Heart left ventricle (tissue), 16 donors: ENCODE results near the gene CENPA. TPM values are rescaled to one million over a fixed set of nuclear protein-coding genes. Genes with fewer than 3 reads are reported as not detected.
A peak's percentile ranks its signal among the peaks of the same experiment; 100 is the strongest.
"Not testable (repeated sequence)": the region's sequence is repeated elsewhere in the genome, so short reads cannot be mapped to it uniquely, and the experiment has no call there.

ENCODE experiments used
- ATAC-seq, 4 donors: fragments of 200-7000 bp; cut with Tn5 transposase; one replicate each; pipeline ENCODE4 v1.9.1; 2020 to 2022; ENCODE audit warnings: moderate library complexity in 4 of 4, mild to moderate bottlenecking in 3 of 4, moderate number of reproducible peaks in 1 of 4
- DNase-seq, 5 donors: peaks; one replicate each; pipeline ENCODE4 v3.0.0-alpha.2; 2020
- H3K27ac ChIP-seq, 12 donors: fragments of 200-600 bp; sonication (generic) in 4 of 12; one replicate each; pipeline versions ENCODE4 v1.5.0 to v1.8.0; 2016 to 2022; ENCODE audit warnings: mild to moderate bottlenecking in 2 of 12
- H3K27me3 ChIP-seq, 9 donors: fragments of 200-600 bp; sonication (generic) in 2 of 9; one replicate each; pipeline versions ENCODE4 v1.5.1 to v1.8.0; 2016 to 2022; ENCODE audit warnings: mild to moderate bottlenecking in 3 of 9
- H3K36me3 ChIP-seq, 9 donors: fragments of 200-600 bp; sonication (generic) in 2 of 9; one replicate each; pipeline versions ENCODE4 v1.5.0 to v1.8.0; 2018 to 2022; ENCODE audit warnings: mild to moderate bottlenecking in 2 of 9
- H3K4me1 ChIP-seq, 12 donors: fragments of 200-600 bp; sonication (generic) in 4 of 12; one replicate each; pipeline versions ENCODE4 v1.5.0 to v1.8.0; 2016 to 2022; ENCODE audit warnings: mild to moderate bottlenecking in 3 of 12
- H3K4me3 ChIP-seq, 12 donors: fragments of 200-600 bp; sonication (generic) in 4 of 12; one replicate each; pipeline versions ENCODE4 v1.5.0 to v1.8.0; 2017 to 2022; ENCODE audit warnings: mild to moderate bottlenecking in 9 of 12, moderate library complexity in 4 of 12
- H3K9me3 ChIP-seq, 12 donors: fragments of 200-600 bp; sonication (generic) in 4 of 12; one replicate each; pipeline versions ENCODE4 v1.5.0 to v1.8.0; 2016 to 2022; ENCODE audit warnings: mild to moderate bottlenecking in 1 of 12
- POLR2A ChIP-seq, 2 donors: fragments of 450-650 bp; IDR thresholded peaks; one replicate each; pipeline ENCODE4 v1.6.1; 2017; ENCODE audit warnings: antibody characterized with exemption in 2 of 2, mild to moderate bottlenecking in 2 of 2, moderate library complexity in 2 of 2
- WGBS, 4 donors: extraction: QIAGEN DNeasy Blood & Tissue Kit in 2 of 4; methylation state at CpG; one replicate each; pipeline versions ENCODE4 v1.1.5 to v1.1.7; 2013 to 2018; 5-methylcytosine and 5-hydroxymethylcytosine counted together
- intact Hi-C, 10 donors: fragments of 100-400 bp; cut with DNase I; formaldehyde crosslinking; loops; one replicate each; pipeline versions ENCODE4 v1.11.1 to v1.14.2; 2022
- polyA plus RNA-seq, 2 donors: library from polyadenylated mRNA; stranded (reverse); fragments of 200-250 nt; gene quantifications; one replicate each; pipeline ENCODE4 v1.2.3, GENCODE V29; 2013
- total RNA-seq, 9 donors: library from RNA; depleted of rRNA in 2 of 9; stranded (reverse); fragments of >200 nt in 2 of 9; fragmentation: NEBNext Ultra II Directional in 3 of 9; extraction: Animal tissue kit (Norgen Biotek cat#: 25700) in 3 of 9; gene quantifications; one replicate each; pipeline versions ENCODE4 v1.1.0 to v1.2.4, GENCODE V29; 2016 to 2023
- TF ChIP-seq, protein P1 (sequence below), 12 donors: fragments of 200-600 bp; sonication (generic) in 4 of 12; IDR thresholded peaks; one replicate each; pipeline versions ENCODE4 v1.5.0 to v1.8.0; 2018 to 2022; ENCODE audit warnings: antibody characterized with exemption in 12 of 12, mild to moderate bottlenecking in 5 of 12
- donor health status: ischemic (EF 13 %, LVEDD 7.1; RV severe dilation, severe dysfunction).
- donor health status: healthy with polysubstance abuse.
- donor health status: DM: no; HTN: yes; CAD: no.
- donor health status: DM: no; HTN: no; CAD: no.
- donor health status: ischemic (EF 25% LVEDD 6.9; RV normal size, moderate dysfunction).
- donor health status: ischemic (EF 25% LVEDD 5.7; RV mildly dilated, moderate dysfunction).
- donor health status: healthy.
- donor health status: DM: yes; HTN: yes; CAD: no.
- donor health status: ischemic (EF 35%, LVEDD 5.7; RV mildly dilated, moderate dysfunction).
- donor health status: nonischemic (EF 11% LVEDD 7.7; RV severe dilation, severe dysfunction).
- donor health status: DM: yes; HTN: yes; CAD: no.
- donor health status: PGD.
- donor health status: ischemic (EF 29% LVEDD 5.4; RV normal size, mild dysfunction).
- donor health status: nonischemic (EF 23%, LVEDD 6.1; RV moderate dilation, normal function).

Gene CENPA
- total and polyA plus RNA-seq, 11 donors, result 0.25 to 26.8 (median 3.2) TPM; not detected in 1

- Histone ChIP-seq H3K27ac (no peak overlapping the region), H3K4me1 (peaks cover 0 to 3% (median 0%) of the 10 kb centered on the region in 12 donors), H3K4me3 (no peak overlapping the region), H3K9me3 (no peaks in the 10 kb centered on the region), H3K27me3 (no peaks in the 10 kb centered on the region), H3K36me3 (no peaks in the 10 kb centered on the region)
- DNase-seq (no peak), ATAC-seq (no peak)
- TF ChIP-seq, protein P1, sequence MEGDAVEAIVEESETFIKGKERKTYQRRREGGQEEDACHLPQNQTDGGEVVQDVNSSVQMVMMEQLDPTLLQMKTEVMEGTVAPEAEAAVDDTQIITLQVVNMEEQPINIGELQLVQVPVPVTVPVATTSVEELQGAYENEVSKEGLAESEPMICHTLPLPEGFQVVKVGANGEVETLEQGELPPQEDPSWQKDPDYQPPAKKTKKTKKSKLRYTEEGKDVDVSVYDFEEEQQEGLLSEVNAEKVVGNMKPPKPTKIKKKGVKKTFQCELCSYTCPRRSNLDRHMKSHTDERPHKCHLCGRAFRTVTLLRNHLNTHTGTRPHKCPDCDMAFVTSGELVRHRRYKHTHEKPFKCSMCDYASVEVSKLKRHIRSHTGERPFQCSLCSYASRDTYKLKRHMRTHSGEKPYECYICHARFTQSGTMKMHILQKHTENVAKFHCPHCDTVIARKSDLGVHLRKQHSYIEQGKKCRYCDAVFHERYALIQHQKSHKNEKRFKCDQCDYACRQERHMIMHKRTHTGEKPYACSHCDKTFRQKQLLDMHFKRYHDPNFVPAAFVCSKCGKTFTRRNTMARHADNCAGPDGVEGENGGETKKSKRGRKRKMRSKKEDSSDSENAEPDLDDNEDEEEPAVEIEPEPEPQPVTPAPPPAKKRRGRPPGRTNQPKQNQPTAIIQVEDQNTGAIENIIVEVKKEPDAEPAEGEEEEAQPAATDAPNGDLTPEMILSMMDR (IDR thresholded peaks at IDR 0.05), result no peak
- no peak for TF ChIP-seq POLR2A (IDR thresholded peaks at IDR 0.05)
- intact Hi-C loops, result loop anchor here in 1 of 10 donors (2.0 kb wide), 1 partner anchor 137 kb away; no protein-coding TSS in a partner anchor
- 80 to 92% (median 88%) methylated on average over 2 to 3 of the region's 3 CpGs for WGBS, 4 donors
Measured at GRCh38 chr2:26743852-26744251, 42.0 kb upstream of the CENPA start.

GRCh38 chr2:26744953-26745352, 40.9 kb upstream of the CENPA start:
- Histone ChIP-seq H3K4me3 (no peak overlapping the region), H3K4me1 (peaks cover 0 to 3% (median 0%) of the 10 kb centered on the region in 12 donors), H3K36me3 (no peaks in the 10 kb centered on the region), H3K27ac (no peak overlapping the region), H3K9me3 (no peaks in the 10 kb centered on the region), H3K27me3 (no peaks in the 10 kb centered on the region)
- 93 to 97% (median 95%) methylated on average over 3 of the region's 3 CpGs for WGBS, 4 donors
- DNase-seq (no peak), ATAC-seq (no peak)
- no peak for TF ChIP-seq POLR2A (IDR thresholded peaks at IDR 0.05)
- TF ChIP-seq, protein P1 (IDR thresholded peaks at IDR 0.05), result no peak
- intact Hi-C loops, result loop anchor here in 8 of 10 donors (1.0 to 2.0 kb wide), 3 partner anchors 138 to 140 kb away; no protein-coding TSS in a partner anchor

GRCh38 chr2:26745609-26746327, 40.1 kb upstream of the CENPA start:
- Histone ChIP-seq H3K4me3 (no peak overlapping the region), H3K27me3 (no peaks in the 10 kb centered on the region), H3K36me3 (no peaks in the 10 kb centered on the region), H3K9me3 (no peaks in the 10 kb centered on the region), H3K4me1 (peaks cover 0 to 3% (median 0%) of the 10 kb centered on the region in 12 donors), H3K27ac (no peak overlapping the region)
- DNase-seq, result peak; percentile 78 to 88 (median 81)
- peak; percentile 86 to 91 (median 88) for ATAC-seq
- 24 to 28% (median 26%) methylated on average over 9 of the region's 9 CpGs for WGBS, 4 donors
- intact Hi-C loops, result loop anchor here (1.0 to 2.0 kb wide), 4 partner anchors 139 to 141 kb away; no protein-coding TSS in a partner anchor
- TF ChIP-seq POLR2A (IDR thresholded peaks at IDR 0.05), result no peak
- TF ChIP-seq, protein P1 (IDR thresholded peaks at IDR 0.05), result peak; percentile 91 to 98 (median 93)

- H3K27ac ChIP-seq, result no peak overlapping the region
- H3K27me3 ChIP-seq, result no peaks in the 10 kb centered on the region
- no peaks in the 10 kb centered on the region for H3K36me3 ChIP-seq
- ATAC-seq (no peak), DNase-seq (no peak)
- H3K4me3 ChIP-seq, result no peak overlapping the region
- H3K4me1 ChIP-seq, result peaks cover 0 to 3% (median 0%) of the 10 kb centered on the region in 12 donors
- intact Hi-C loops, result loop anchor here in 2 of 10 donors (1.0 to 2.0 kb wide), 2 partner anchors 142 kb away; no protein-coding TSS in a partner anchor
- TF ChIP-seq, protein P1 (IDR thresholded peaks at IDR 0.05), result no peak
- TF ChIP-seq POLR2A (IDR thresholded peaks at IDR 0.05), result no peak
- no peaks in the 10 kb centered on the region for H3K9me3 ChIP-seq
- WGBS, 4 donors, result 65 to 76% (median 73%) methylated on average over 3 of the region's 3 CpGs
Measured at GRCh38 chr2:26746934-26747333, 38.9 kb upstream of the CENPA start.

GRCh38 chr2:26749787-26750420, 36.0 kb upstream of the CENPA start:
- DNase-seq, intact Hi-C loops: not testable (repeated sequence)

GRCh38 chr2:26750467-26750866, 35.4 kb upstream of the CENPA start:
- 83 to 88% (median 86%) methylated on average over 11 of the region's 11 CpGs for WGBS, 4 donors
- H3K4me3 ChIP-seq, H3K27ac ChIP-seq, H3K27me3 ChIP-seq, H3K4me1 ChIP-seq, ATAC-seq, H3K36me3 ChIP-seq, DNase-seq, H3K9me3 ChIP-seq, intact Hi-C loops: not testable (repeated sequence)

More at GRCh38 chr2:26749787-26750420, 36.0 kb upstream of the CENPA start:
- not testable (repeated sequence) for H3K4me3 ChIP-seq, H3K9me3 ChIP-seq, H3K27ac ChIP-seq, H3K4me1 ChIP-seq, H3K36me3 ChIP-seq, H3K27me3 ChIP-seq, ATAC-seq
- WGBS, 4 donors, result 48 to 54% (median 51%) methylated on average over 8 of the region's 8 CpGs
